NCI-H1092 (cell line): Measurements from ENCODE around the gene PLA2G4E.

ENCODE experiments used
- DNase-seq: peaks from one replicate; lab custom pipeline; 2025; lab: John Stamatoyannopoulos, UW

PLA2G4E gene

GRCh38 chr15:41975669-41976068 is 45.2 kb downstream of the PLA2G4E start:
- no peak for DNase-seq

- DNase-seq = no peak
These were observed 46.8 kb downstream of the PLA2G4E start for GRCh38 chr15:41974041-41974440.

GRCh38 chr15:41972253-41973242 is 48.3 kb downstream of the PLA2G4E start, which contains the start of gene EHD4:
Gene EHD4 (minus strand): TSS chr15:41972557. CDS start chr15:41972494, 63 bp downstream.
- DNase-seq = peak; percentile 95

- no peak for DNase-seq
These were observed 49.0 kb downstream of the PLA2G4E start for GRCh38 chr15:41971895-41972252.

DNA sequence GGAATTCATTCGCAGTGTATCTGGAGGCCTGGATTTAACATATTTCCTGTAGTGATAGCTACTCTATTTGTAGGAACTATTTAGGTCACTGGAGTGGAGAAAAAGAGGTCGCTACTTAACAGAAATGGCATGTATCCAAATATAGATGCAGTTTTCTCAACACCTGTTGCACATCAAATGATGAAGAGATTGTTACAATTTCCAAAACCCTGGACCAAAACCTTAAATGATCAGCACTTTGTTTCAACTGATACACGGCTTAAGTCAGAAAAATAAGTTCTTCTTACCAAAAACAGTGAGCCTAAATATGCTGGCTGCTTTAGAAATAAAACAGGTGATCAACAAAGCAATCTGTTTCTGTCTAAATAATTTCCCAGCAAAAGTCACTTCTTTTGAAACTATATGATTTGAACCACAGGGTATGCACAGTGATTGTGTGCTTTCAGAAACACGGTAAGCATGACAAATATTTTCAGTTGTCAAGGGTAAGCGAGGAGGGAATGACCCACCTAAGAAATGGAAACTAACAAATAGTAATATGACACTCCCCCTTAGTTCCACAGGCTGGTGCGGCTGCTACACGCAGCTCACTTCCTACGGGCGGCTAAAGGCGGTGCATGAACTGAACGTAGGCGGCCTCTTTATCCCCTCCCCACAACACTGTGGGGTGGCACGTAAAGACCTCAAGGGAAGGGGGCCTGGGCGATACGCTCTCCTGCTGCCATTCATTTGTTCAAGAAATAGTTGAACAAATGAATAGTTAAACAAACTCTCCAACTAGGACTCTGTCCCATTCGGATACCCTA is 49.5 kb downstream of the PLA2G4E start:
- DNase-seq = no peak

GRCh38 chr15:41970456-41970855 is 50.4 kb downstream of the PLA2G4E start:
- DNase-seq = no peak

DNA sequence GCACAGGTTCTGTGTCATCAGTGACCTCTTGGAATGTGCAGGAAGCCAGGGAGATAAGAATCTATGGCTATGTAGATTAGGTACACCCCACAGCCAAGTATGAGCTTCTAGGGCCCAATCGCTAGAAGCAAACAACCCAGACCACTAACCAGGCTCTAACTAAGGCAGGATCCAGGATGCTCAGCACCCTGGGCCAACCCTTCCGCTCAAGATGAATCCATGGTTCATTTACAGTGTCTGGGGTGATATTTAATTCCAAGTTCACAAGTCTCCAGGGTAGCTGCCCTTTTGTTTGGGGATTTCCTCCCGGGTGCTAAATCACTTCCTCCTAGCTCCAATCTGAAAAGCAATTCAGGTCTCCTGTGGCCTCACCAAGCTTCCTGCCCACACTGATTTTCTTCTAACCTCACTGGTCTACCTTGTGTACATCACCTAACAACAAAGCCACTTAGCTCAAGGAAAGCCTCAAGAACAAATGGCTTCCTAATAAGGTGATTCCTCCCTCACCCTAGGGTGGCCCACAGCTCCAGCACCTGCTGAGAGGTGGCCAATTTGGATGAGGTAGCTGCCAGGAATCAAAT is 50.9 kb downstream of the PLA2G4E start:
- DNase-seq = no peak

DNA sequence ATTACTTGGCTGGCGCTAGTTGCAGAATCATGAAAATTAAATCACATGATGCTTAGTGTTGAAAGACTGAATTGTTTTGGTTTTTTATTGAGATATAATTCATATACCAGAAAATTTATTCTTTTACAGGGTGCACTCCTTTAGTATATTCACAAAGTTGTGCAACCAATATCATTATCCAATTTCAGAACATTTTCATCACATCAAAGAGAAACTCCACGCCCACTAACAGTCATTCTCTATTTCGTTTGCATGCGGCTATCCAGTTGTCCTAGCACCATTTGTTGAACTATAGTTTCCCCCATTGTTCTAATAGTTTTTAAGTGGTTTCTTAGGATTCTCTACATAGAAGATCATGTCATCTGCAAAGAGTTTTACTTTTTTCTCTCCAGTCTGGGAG is 52.1 kb downstream of the PLA2G4E start:
- DNase-seq = no peak

DNA sequence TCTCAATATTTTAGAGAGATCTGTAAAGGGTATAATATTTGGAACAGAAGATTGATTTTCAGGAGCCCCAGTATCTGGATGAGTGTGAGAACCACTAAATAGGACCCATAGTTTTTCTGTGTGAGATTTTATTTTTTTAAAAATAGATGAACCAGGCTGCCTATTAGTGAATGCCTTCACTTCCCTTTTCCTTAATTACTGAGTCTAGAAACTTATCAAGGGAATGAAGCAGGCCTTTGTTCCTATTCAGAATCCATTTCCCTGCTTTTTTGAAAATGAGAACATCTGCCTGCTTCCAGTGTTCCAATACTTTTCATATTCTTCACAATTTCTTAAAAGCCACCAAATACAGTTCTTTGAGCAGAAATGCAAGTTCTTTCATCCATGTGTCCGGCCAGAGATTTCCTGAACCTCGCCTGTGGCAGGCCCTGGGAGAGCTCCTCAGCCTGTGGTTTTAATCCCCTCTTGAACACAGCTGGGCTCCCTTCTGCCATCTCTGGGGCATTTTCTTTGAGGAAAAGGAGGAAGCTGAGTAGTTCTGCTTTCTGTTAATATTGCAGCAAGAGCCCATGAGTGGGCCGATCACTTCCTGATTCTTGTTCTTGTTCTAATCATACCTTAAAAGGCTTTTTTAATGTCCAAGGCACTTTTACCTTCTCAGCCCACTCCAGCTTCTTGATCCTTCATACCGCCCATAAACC is 53.2 kb downstream of the PLA2G4E start:
- no peak for DNase-seq

GRCh38 chr15:41966920-41967465 is 53.8 kb downstream of the PLA2G4E start:
- no peak for DNase-seq

- DNase-seq = no peak
These were observed 54.4 kb downstream of the PLA2G4E start for GRCh38 chr15:41966414-41966812.

DNA sequence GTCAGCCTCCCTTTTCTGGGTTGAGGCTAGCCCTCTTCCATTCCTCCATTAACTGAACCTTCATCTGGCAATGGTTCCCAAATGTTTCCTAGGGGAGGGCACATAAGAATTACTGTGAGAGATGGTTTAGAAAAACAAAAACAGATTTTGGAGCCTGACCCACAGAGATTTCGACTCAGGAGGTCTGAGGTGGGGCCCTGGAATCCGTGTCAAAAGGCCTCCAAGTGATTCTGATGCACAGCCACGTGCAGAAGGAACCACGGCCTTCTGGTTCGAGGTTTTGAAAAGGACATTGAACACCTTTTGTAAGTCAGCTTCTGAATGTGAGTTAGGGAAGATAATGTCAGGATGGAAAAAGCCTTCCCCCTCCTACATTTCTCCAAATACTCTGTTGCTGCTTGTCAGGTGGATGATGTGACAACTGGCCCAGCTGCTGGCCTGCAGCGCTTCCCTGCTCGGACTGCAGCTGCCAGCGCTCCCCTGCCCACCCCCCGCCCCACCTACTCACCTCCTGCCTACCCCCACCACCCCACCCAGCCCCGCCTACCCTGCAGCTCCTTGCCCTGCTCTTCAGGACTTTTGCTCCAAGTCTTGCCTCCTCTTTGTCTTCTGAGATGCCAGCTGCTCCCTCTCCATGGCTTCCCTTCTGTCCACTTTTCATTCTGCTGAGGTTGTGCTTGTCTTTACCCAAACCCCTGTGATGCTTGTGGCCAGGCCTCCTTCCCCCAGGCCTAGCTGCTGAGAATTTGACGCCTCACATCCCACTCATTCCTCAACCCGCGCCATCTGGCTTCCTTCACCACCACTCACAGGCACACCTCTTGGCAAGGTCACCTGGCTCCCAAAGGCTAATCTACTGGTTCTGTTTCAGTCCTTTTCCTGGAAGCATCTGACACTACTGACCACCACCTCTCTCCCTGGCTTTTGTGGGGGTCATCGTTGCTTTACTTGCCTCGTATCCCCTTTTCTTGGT is 55.1 kb downstream of the PLA2G4E start:
- no peak for DNase-seq

DNA sequence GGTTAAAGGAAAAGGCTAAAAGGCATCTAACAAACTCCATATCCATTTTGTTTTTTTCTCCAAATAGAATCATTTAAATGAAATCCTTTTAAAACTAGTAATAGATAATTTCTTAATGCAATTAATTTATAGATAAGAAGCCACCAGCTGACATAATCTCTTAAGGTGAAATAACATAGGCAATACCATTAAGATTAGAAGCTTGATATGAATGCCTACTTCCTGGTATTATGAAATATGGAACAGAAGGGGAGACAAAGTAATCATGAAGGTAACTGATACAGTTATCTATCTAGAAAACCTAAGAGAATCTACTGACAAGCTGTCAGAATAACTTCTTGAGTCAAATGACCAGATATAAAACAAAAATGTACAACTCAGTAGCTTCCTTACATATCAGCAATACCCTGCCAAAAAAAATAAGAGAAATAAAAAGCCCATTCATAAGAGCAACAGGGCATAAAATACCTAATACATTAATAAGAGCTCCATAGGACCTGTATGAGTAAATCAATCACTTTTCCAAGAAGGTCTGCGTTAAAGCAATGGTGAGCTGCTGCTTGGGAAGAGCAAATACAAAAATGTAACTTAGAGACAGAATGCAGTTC is 59.1 kb downstream of the PLA2G4E start:
- no peak for DNase-seq

GRCh38 chr15:41961001-41961518 is 59.8 kb downstream of the PLA2G4E start:
- DNase-seq = no peak

- DNase-seq = no peak
These were observed 62.8 kb downstream of the PLA2G4E start for GRCh38 chr15:41958002-41958420.

GRCh38 chr15:41957021-41957897 is 63.6 kb downstream of the PLA2G4E start:
- no peak for DNase-seq

- no peak for DNase-seq
These were observed 64.9 kb downstream of the PLA2G4E start for GRCh38 chr15:41955807-41956525.

DNA sequence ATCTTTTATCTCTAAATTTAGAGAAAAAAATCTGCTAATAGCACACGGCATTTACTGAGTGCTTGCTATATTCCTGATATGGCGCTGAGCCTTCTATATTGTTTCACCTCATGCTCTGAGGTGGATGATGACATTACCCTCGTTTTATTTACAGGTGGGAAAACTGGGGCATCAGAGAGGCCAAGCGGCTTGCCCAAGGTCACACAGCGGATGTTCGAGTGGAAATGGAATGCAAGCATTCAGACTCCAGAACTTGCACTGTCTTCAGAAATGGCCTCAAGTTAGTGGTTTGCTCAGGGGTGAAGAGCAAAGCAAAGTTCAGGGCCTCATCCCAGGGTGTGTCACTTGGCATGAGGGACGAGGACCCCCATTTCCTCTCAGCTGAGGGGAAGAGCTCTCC is 65.7 kb downstream of the PLA2G4E start:
- DNase-seq = no peak
